Measurements from ENCODE around the gene CYP3A7.
"Not testable (repeated sequence)": the region's sequence is repeated elsewhere in the genome, so short reads cannot be mapped to it uniquely, and the experiment has no call there.

GRCh38 chr7:99736667-99737066, 1.7 kb upstream of the CYP3A7 start:
- TF ChIP-seq EZH2 (IDR thresholded peaks at IDR 0.05; ENCODE audit: borderline replicate concordance, low read length); CTCF (IDR thresholded peaks at IDR 0.05; ENCODE audit: low read length): not testable (repeated sequence)
